Osteocyte (in vitro differentiated cells): Measurements from ENCODE around the gene IGSF3. TPM values are rescaled to one million over a fixed set of nuclear protein-coding genes. Genes with fewer than 3 reads are reported as not detected.

Experiments used
- DNase-seq: peaks from one replicate; pipeline ENCODE4 v3.0.0; 2021; ENCODE audit warnings: mixed read lengths; ENCODE audit not compliant: unreplicated experiment; ENCODE audit errors: extremely low spot score
- H3K27ac Mint-ChIP-seq: one replicate; pipeline ENCODE4 v1.8.0; 2021; ENCODE audit warnings: mild to moderate bottlenecking, mixed read lengths; ENCODE audit not compliant: unreplicated experiment
- H3K27me3 Mint-ChIP-seq: one replicate; pipeline ENCODE4 v1.8.0; 2021; ENCODE audit warnings: mixed read lengths; ENCODE audit not compliant: unreplicated experiment
- H3K36me3 Mint-ChIP-seq: one replicate; pipeline ENCODE4 v1.8.0; 2021; ENCODE audit warnings: mixed read lengths; ENCODE audit not compliant: unreplicated experiment
- H3K4me1 Mint-ChIP-seq: one replicate; pipeline ENCODE4 v1.8.0; 2021; ENCODE audit warnings: mixed read lengths; ENCODE audit not compliant: unreplicated experiment
- H3K4me3 Mint-ChIP-seq: one replicate; pipeline ENCODE4 v1.8.0; 2021; ENCODE audit warnings: mild to moderate bottlenecking, moderate library complexity, mixed read lengths; ENCODE audit not compliant: unreplicated experiment
- H3K9me3 Mint-ChIP-seq: one replicate; pipeline ENCODE4 v1.8.0; 2021; ENCODE audit warnings: mixed read lengths; ENCODE audit not compliant: unreplicated experiment
- microRNA-seq: library from miRNA; unstranded; fragments of <30 nt; microRNA quantifications from one replicate; pipeline ENCODE4 v1.1.0, GENCODE V29; 2020; ENCODE audit not compliant: unreplicated experiment
- total RNA-seq: library from RNA; stranded (reverse); gene quantifications from 2 replicates; pipeline ENCODE4 v1.2.1, GENCODE V29; 2021
- TF ChIP-seq, protein P1 (sequence below): fragments of 200-600 bp; sonication (generic); IDR thresholded peaks from 2 replicates; pipeline ENCODE4 v1.5.0; 2021; ENCODE audit warnings: antibody characterized with exemption, mild to moderate bottlenecking, moderate library complexity

Gene IGSF3
- total RNA-seq, 1 donor from 2014 or later, result 43.2 TPM

DNA sequence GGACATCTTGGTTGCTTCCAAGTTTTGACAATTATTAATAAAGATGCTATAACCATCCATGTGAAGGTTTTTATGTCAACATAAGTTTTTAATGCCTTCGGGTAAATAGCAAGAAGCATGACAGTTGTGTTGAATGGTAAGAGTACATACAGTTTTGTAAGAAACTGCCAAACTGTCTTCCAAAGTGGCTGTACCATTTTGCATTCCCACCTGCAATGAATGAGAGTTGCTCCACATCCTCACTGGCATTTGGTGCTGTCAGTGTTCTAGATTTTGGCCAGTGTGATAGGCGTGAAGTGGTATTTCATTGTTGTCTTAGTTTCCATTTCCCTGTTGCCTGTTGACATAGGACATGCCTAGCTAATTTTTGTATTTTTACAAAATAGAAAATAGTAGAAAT, 142.1 kb downstream of the IGSF3 start:
- H3K27me3 Mint-ChIP-seq, result no peaks in the 10 kb centered on the region
- DNase-seq, result no peak

More for the DNA sequence above, 142.1 kb downstream of the IGSF3 start:
- TF ChIP-seq, protein P1, sequence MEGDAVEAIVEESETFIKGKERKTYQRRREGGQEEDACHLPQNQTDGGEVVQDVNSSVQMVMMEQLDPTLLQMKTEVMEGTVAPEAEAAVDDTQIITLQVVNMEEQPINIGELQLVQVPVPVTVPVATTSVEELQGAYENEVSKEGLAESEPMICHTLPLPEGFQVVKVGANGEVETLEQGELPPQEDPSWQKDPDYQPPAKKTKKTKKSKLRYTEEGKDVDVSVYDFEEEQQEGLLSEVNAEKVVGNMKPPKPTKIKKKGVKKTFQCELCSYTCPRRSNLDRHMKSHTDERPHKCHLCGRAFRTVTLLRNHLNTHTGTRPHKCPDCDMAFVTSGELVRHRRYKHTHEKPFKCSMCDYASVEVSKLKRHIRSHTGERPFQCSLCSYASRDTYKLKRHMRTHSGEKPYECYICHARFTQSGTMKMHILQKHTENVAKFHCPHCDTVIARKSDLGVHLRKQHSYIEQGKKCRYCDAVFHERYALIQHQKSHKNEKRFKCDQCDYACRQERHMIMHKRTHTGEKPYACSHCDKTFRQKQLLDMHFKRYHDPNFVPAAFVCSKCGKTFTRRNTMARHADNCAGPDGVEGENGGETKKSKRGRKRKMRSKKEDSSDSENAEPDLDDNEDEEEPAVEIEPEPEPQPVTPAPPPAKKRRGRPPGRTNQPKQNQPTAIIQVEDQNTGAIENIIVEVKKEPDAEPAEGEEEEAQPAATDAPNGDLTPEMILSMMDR, result no peak
- Mint-ChIP-seq H3K36me3 (peaks cover 10% of the 10 kb centered on the region), H3K4me1 (peaks cover 11% of the 10 kb centered on the region), H3K27ac (no peak overlapping the region), H3K4me3 (no peak overlapping the region), H3K9me3 (peaks cover 5% of the 10 kb centered on the region)

Small RNAs within 50 kb of the gene (microRNA-seq; reads per million reads assigned to microRNA genes)
- gene MIR320B1 (not detected), gene MIR548AC (not detected)

Other genes with a start within 250 kb of the IGSF3 start
- 11.0 and 11.1 TPM in 2 replicates for gene CD58, start 96.7 kb downstream of the IGSF3 start, total RNA-seq
- gene CD2, start 86.7 kb upstream of the IGSF3 start, total RNA-seq, result not detected in 2 replicates
- gene PTGFRN, start 242.2 kb upstream of the IGSF3 start, total RNA-seq, result 51.1 and 52.9 TPM in 2 replicates